Astrocyte of the cerebellum (primary cell): ENCODE data around the gene NOP56.

Experiments
- DNase-seq: peaks from one replicate; pipeline ENCODE4 v3.0.0-alpha.2; 2011; ENCODE audit warnings: low read depth
- H3K4me3 ChIP-seq: 2 replicates; pipeline ENCODE4 v1.5.1; 2011; ENCODE audit warnings: mild to moderate bottlenecking, low read depth, low read length, moderate library complexity
- in situ Hi-C: cut with HindIII; loops from 2 replicates; pipeline ENCODE4 v1.10.0; 2017; ENCODE audit warnings: low sequenced_read_pairs
- TF ChIP-seq, protein P1 (sequence below): IDR thresholded peaks from 2 replicates; pipeline ENCODE4 v1.5.1; 2012; ENCODE audit warnings: low read length, low read depth, moderate library complexity, mild to moderate bottlenecking; ENCODE audit errors: missing control alignments

The NOP56 gene

DNA sequence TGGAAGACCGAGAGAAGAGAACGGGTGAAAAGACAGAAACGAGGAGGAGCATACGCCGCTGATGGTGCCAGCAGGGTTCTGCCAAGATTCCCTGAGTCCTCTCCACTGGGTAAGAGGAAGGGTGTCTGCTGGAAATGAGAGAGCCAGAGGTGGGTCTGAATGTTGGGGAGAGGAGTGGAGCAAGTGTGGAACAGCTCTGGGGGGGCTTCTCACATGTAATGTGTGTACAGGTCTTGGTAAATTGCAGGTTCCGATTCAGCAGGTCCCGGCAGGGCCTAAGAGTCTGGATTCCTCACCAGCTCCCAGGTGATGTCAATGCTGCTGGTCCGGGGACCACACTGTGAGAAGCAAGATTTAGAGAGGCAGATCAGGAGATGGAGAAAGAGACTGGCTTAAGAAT is 38.7 kb downstream of the NOP56 start:
- TF ChIP-seq, protein P1, sequence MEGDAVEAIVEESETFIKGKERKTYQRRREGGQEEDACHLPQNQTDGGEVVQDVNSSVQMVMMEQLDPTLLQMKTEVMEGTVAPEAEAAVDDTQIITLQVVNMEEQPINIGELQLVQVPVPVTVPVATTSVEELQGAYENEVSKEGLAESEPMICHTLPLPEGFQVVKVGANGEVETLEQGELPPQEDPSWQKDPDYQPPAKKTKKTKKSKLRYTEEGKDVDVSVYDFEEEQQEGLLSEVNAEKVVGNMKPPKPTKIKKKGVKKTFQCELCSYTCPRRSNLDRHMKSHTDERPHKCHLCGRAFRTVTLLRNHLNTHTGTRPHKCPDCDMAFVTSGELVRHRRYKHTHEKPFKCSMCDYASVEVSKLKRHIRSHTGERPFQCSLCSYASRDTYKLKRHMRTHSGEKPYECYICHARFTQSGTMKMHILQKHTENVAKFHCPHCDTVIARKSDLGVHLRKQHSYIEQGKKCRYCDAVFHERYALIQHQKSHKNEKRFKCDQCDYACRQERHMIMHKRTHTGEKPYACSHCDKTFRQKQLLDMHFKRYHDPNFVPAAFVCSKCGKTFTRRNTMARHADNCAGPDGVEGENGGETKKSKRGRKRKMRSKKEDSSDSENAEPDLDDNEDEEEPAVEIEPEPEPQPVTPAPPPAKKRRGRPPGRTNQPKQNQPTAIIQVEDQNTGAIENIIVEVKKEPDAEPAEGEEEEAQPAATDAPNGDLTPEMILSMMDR = no peak
- in situ Hi-C loops = no loop called here
- no peak overlapping the region for H3K4me3 ChIP-seq
- DNase-seq = no peak

GRCh38 chr20:2691663-2692035 is 39.2 kb downstream of the NOP56 start:
- TF ChIP-seq, protein P1 = no peak
- DNase-seq = no peak
- H3K4me3 ChIP-seq = no peak overlapping the region
- in situ Hi-C loops = no loop called here

DNA sequence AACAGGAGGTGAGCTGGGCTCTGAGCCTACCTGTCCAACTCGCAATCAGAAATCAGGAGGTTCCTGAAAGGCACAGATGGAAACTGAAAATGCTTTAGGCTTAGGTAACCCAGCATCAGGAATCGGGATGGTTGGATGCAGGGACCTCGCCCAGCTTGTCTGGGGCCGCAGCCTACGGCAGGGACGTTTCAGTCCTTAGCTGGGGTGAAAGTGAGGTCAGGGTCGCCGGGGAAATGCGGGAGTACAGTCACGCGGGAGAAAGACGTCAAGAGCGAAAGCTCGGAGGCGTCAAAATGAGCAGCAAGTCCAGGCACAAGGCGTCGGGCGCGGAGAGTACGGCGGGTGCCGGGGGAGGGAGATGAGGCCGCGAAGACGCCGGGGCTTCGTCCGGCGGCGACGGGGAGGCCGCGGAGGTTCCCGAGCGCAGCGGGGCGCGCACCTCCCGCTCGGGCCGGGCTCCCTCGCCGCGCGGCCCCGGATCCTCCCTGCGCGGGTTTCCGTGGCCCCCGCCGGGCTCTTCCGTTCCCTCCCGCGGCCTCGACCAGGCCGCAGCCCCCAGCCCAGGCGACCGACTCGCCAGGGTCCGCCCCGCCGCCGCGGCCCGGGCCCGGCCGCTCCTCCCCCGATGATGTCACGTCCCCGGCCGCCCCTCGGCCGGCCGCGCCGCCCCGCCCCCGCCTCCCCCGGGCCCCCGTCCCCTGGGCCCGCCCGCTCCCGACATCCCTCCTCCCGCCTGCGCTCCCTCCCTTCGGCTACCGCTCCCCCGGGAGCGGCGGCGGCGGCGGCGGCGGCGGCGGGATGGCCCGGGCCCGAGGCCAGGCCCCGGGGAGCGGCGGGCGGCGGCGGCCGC is 39.8 kb downstream of the NOP56 start, which contains the start of gene EBF4:
EBF4 (plus strand) TSS at position 745 of the 850 bp plus-strand sequence. CDS start 866 bp downstream, outside the sequence.
- no peak for DNase-seq

GRCh38 chr20:2692886-2693285 is 40.5 kb downstream of the NOP56 start:
- TF ChIP-seq, protein P1 = no peak
- no peak for DNase-seq
- in situ Hi-C loops = no loop called here
- no peak overlapping the region for H3K4me3 ChIP-seq

More for the DNA sequence above, 39.8 kb downstream of the NOP56 start, which contains the start of gene EBF4:
- in situ Hi-C loops = no loop called here
- TF ChIP-seq, protein P1 = no peak
- H3K4me3 ChIP-seq = peak within 1 kb of the TSS; percentile 28

GRCh38 chr20:2693286-2694007 is 41.0 kb downstream of the NOP56 start:
- TF ChIP-seq, protein P1 = no peak
- in situ Hi-C loops = no loop called here
- no peak for DNase-seq
- H3K4me3 ChIP-seq = peak overlapping the region; percentile 20

DNA sequence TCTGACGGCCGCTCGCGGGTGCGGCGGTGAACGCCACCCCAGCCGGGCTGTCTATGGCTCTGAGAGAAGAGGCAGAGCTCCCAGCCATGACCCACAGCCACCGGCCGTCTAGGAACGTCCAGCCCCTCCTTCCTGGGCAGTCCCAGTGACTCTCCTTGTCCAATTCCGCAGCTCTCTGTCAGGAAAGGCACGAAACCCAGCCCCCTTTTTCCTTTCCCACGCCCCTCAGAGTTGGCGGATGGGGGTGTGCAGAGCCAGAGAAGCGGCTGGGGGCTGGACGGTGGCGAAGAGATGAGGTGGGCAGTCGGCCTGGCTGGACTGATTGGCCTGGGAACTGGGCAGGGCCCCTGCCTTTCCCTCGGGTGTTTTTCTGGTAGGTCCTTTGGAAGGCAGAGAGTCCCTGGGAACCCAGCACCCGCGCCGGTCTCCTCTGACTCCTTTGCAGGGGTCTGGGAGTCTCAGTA is 41.6 kb downstream of the NOP56 start:
- no peak overlapping the region for H3K4me3 ChIP-seq
- no peak for DNase-seq
- in situ Hi-C loops = no loop called here
- TF ChIP-seq, protein P1 = no peak
